Upper lobe of left lung (tissue), 4 donors: Measurements from ENCODE around the gene TRAF1.

ENCODE experiments used
- CTCF ChIP-seq, 6 experiments: fragments of 450-650 bp in 4 of 6; fragments of 200-600 bp in 2 of 6; sonication (generic) in 2 of 6; IDR thresholded peaks; one replicate each; pipeline ENCODE4 v1.5.1; 2016 to 2019; ENCODE audit warnings: antibody characterized with exemption in 6 of 6
- EP300 ChIP-seq, 4 donors: sonication (generic); formaldehyde crosslinking; IDR thresholded peaks; one replicate each; pipeline ENCODE4 v1.5.1; 2017; ENCODE audit warnings: antibody characterized with exemption in 4 of 4, control low read depth in 2 of 4
- POLR2A ChIP-seq, 4 donors: fragments of 450-650 bp; IDR thresholded peaks; one replicate each; pipeline ENCODE4 v1.5.1; 2016 to 2017; ENCODE audit warnings: antibody characterized with exemption in 4 of 4, mild to moderate bottlenecking in 2 of 4
- POLR2AphosphoS5 ChIP-seq, 2 donors: sonication (generic); formaldehyde crosslinking; IDR thresholded peaks; one replicate each; pipeline ENCODE4 v1.5.1; 2017; ENCODE audit warnings: antibody characterized with exemption in 2 of 2

GRCh38 chr9:120875643-120875953, 51.0 kb downstream of the TRAF1 start:
- TF ChIP-seq POLR2AphosphoS5 (IDR thresholded peaks at IDR 0.05) (no peak), CTCF (IDR thresholded peaks at IDR 0.05) (no peak), POLR2A (IDR thresholded peaks at IDR 0.05) (no peak), EP300 (IDR thresholded peaks at IDR 0.05) (no peak)
